ENCODE measurements around the gene MARCHF2.

GRCh38 chr19:8403098-8403819 is 9.8 kb upstream of the MARCHF2 start:
- TF ChIP-seq POLR2A (IDR thresholded peaks at IDR 0.05; ENCODE audit: low read depth, low read length) = no peak
- TF ChIP-seq TAF1 (IDR thresholded peaks at IDR 0.05; ENCODE audit: low read depth, low read length) = no peak
- no peak for TF ChIP-seq POLR2AphosphoS5 (IDR thresholded peaks at IDR 0.05; ENCODE audit: low read depth, low read length)
- no peak for TF ChIP-seq SPI1 (IDR thresholded peaks at IDR 0.05; ENCODE audit: low read depth, low read length)

Measured in GM12891 (cell line).